Activated CD4-positive, alpha-beta memory T cell treated with anti-CD3 and anti-CD28 coated beads for 36 hours (primary cell): ENCODE measurements around the gene RPS6KA2. TPM values are rescaled to one million over a fixed set of nuclear protein-coding genes. Genes with fewer than 3 reads are reported as not detected.
"Not testable (repeated sequence)": the region's sequence is repeated elsewhere in the genome, so short reads cannot be mapped to it uniquely, and the experiment has no call there.

ENCODE experiments used
- CTCF ChIA-PET: fragments of 350-600 bp; sonication (Branson Sonifier 250); formaldehyde crosslinking; loops from one replicate; lab custom pipeline; 2021; ENCODE audit warnings: antibody characterized with exemption, inconsistent platforms; lab: Charles Lee
- POLR2A ChIA-PET: fragments of 350-600 bp; sonication (Branson Sonifier 250); formaldehyde crosslinking; loops from one replicate; lab custom pipeline; 2021; ENCODE audit warnings: antibody characterized with exemption; lab: Charles Lee
- DNase-seq: peaks from one replicate; pipeline ENCODE4 v3.0.0-alpha.2; 2020
- H3K27ac Mint-ChIP-seq: one replicate; pipeline ENCODE4 v1.8.0; 2021; ENCODE audit warnings: mixed read lengths
- H3K27me3 Mint-ChIP-seq: one replicate; pipeline ENCODE4 v1.8.0; 2021; ENCODE audit warnings: mixed read lengths
- H3K36me3 Mint-ChIP-seq: one replicate; pipeline ENCODE4 v1.8.0; 2021; ENCODE audit warnings: mixed read lengths
- H3K4me1 Mint-ChIP-seq: one replicate; pipeline ENCODE4 v1.8.0; 2021; ENCODE audit warnings: low read depth, mixed read lengths
- H3K4me3 Mint-ChIP-seq: one replicate; pipeline ENCODE4 v1.8.0; 2021; ENCODE audit warnings: mild to moderate bottlenecking, mixed read lengths
- H3K9me3 Mint-ChIP-seq: one replicate; pipeline ENCODE4 v1.8.0; 2021; ENCODE audit warnings: mixed read lengths
- intact Hi-C: fragments of 100-400 bp; cut with micrococcal nuclease; formaldehyde crosslinking; loops from one replicate; pipeline ENCODE4 v1.15.1; 2023
- total RNA-seq, 2 experiments: library from RNA; stranded (reverse); gene quantifications; one replicate each; pipeline ENCODE4 v1.2.3, GENCODE V29; 2021

Gene RPS6KA2
- total RNA-seq, 2 experiments from 2014 or later, result 7.7 to 7.9 TPM

GRCh38 chr6:166638573-166638964 is 11.5 kb upstream of the RPS6KA2 start:
- no peak overlapping the region for H3K4me3 Mint-ChIP-seq
- POLR2A ChIA-PET, result no interaction called here
- CTCF ChIA-PET, result no interaction called here
- peaks cover 6% of the 10 kb centered on the region for H3K4me1 Mint-ChIP-seq
- peaks cover 1% of the 10 kb centered on the region for H3K9me3 Mint-ChIP-seq
- no peak for DNase-seq
- no peak overlapping the region for H3K27ac Mint-ChIP-seq
- intact Hi-C loops, result no loop called here
- peaks cover 2% of the 10 kb centered on the region for H3K36me3 Mint-ChIP-seq
- peaks cover 23% of the 10 kb centered on the region for H3K27me3 Mint-ChIP-seq

GRCh38 chr6:166637812-166638572 is 10.9 kb upstream of the RPS6KA2 start:
- no peak for DNase-seq
- intact Hi-C loops, result no loop called here
- no peak overlapping the region for H3K4me3 Mint-ChIP-seq
- H3K9me3 Mint-ChIP-seq, result no peaks in the 10 kb centered on the region
- peaks cover 6% of the 10 kb centered on the region for H3K4me1 Mint-ChIP-seq
- H3K27ac Mint-ChIP-seq, result no peak overlapping the region
- peaks cover 1% of the 10 kb centered on the region for H3K36me3 Mint-ChIP-seq
- ChIA-PET POLR2A (no interaction called here), CTCF (no interaction called here)
- H3K27me3 Mint-ChIP-seq, result peaks cover 23% of the 10 kb centered on the region

GRCh38 chr6:166636934-166637333 is 9.9 kb upstream of the RPS6KA2 start:
- POLR2A ChIA-PET, result no interaction called here
- intact Hi-C loops, result no loop called here
- peaks cover 23% of the 10 kb centered on the region for H3K27me3 Mint-ChIP-seq
- H3K36me3 Mint-ChIP-seq, result no peaks in the 10 kb centered on the region
- H3K27ac Mint-ChIP-seq, result no peak overlapping the region
- DNase-seq, result no peak
- CTCF ChIA-PET, result no interaction called here
- H3K9me3 Mint-ChIP-seq, result no peaks in the 10 kb centered on the region
- H3K4me3 Mint-ChIP-seq, result no peak overlapping the region
- peaks cover 6% of the 10 kb centered on the region for H3K4me1 Mint-ChIP-seq

GRCh38 chr6:166636191-166636933 is 9.3 kb upstream of the RPS6KA2 start:
- no peaks in the 10 kb centered on the region for H3K9me3 Mint-ChIP-seq
- no peak overlapping the region for H3K4me3 Mint-ChIP-seq
- H3K4me1 Mint-ChIP-seq, result peaks cover 6% of the 10 kb centered on the region
- peaks cover 23% of the 10 kb centered on the region for H3K27me3 Mint-ChIP-seq
- DNase-seq, result no peak
- no peak overlapping the region for H3K27ac Mint-ChIP-seq
- ChIA-PET CTCF (no interaction called here), POLR2A (no interaction called here)
- intact Hi-C loops, result no loop called here
- H3K36me3 Mint-ChIP-seq, result no peaks in the 10 kb centered on the region

GRCh38 chr6:166635013-166635970 is 8.2 kb upstream of the RPS6KA2 start:
- peaks cover 20% of the 10 kb centered on the region for H3K27me3 Mint-ChIP-seq
- H3K4me3 Mint-ChIP-seq, result no peak overlapping the region
- intact Hi-C loops, result no loop called here
- H3K4me1 Mint-ChIP-seq, result peaks cover 3% of the 10 kb centered on the region
- no peak for DNase-seq
- no peaks in the 10 kb centered on the region for H3K9me3 Mint-ChIP-seq
- H3K27ac Mint-ChIP-seq, result no peak overlapping the region
- ChIA-PET CTCF (no interaction called here), POLR2A (no interaction called here)
- no peaks in the 10 kb centered on the region for H3K36me3 Mint-ChIP-seq

- H3K27me3 Mint-ChIP-seq, result peaks cover 19% of the 10 kb centered on the region
- H3K9me3 Mint-ChIP-seq, H3K4me3 Mint-ChIP-seq, H3K27ac Mint-ChIP-seq, H3K4me1 Mint-ChIP-seq, intact Hi-C loops, POLR2A ChIA-PET, CTCF ChIA-PET, H3K36me3 Mint-ChIP-seq, DNase-seq: not testable (repeated sequence)
Measured at GRCh38 chr6:166634581-166634980, 7.5 kb upstream of the RPS6KA2 start.

GRCh38 chr6:166633732-166634535 is 6.9 kb upstream of the RPS6KA2 start:
- Mint-ChIP-seq H3K27ac (no peak overlapping the region), H3K36me3 (no peaks in the 10 kb centered on the region), H3K4me3 (no peak overlapping the region), H3K4me1 (no peaks in the 10 kb centered on the region), H3K27me3 (peaks cover 17% of the 10 kb centered on the region), H3K9me3 (no peaks in the 10 kb centered on the region)
- ChIA-PET CTCF (no interaction called here), POLR2A (no interaction called here)
- DNase-seq, result no peak
- intact Hi-C loops, result no loop called here

GRCh38 chr6:166632731-166633130 is 5.7 kb upstream of the RPS6KA2 start:
- ChIA-PET CTCF (no interaction called here), POLR2A (no interaction called here)
- H3K27ac Mint-ChIP-seq, result no peak overlapping the region
- H3K4me1 Mint-ChIP-seq, result peaks cover 7% of the 10 kb centered on the region
- intact Hi-C loops, result no loop called here
- H3K36me3 Mint-ChIP-seq, result no peaks in the 10 kb centered on the region
- peaks cover 16% of the 10 kb centered on the region for H3K27me3 Mint-ChIP-seq
- H3K4me3 Mint-ChIP-seq, result no peak overlapping the region
- no peaks in the 10 kb centered on the region for H3K9me3 Mint-ChIP-seq
- no peak for DNase-seq

GRCh38 chr6:166630462-166630861 is 3.4 kb upstream of the RPS6KA2 start:
- CTCF ChIA-PET, result no interaction called here
- Mint-ChIP-seq H3K4me1 (peaks cover 12% of the 10 kb centered on the region), H3K9me3 (no peaks in the 10 kb centered on the region), H3K27me3 (peaks cover 18% of the 10 kb centered on the region), H3K36me3 (no peaks in the 10 kb centered on the region), H3K4me3 (no peak overlapping the region), H3K27ac (no peak overlapping the region)
- no peak for DNase-seq
- POLR2A ChIA-PET, result no interaction called here
- intact Hi-C loops, result no loop called here

GRCh38 chr6:166629628-166630027 is 2.6 kb upstream of the RPS6KA2 start:
- DNase-seq, result no peak
- H3K27ac Mint-ChIP-seq, result no peak overlapping the region
- H3K4me1 Mint-ChIP-seq, result peaks cover 12% of the 10 kb centered on the region
- peaks cover 22% of the 10 kb centered on the region for H3K27me3 Mint-ChIP-seq
- no peaks in the 10 kb centered on the region for H3K36me3 Mint-ChIP-seq
- intact Hi-C loops, result loop anchor here (10.0 kb wide), 2 partner anchors 325 to 375 kb away; partner anchors contain the start of gene PRR18
- no peak overlapping the region for H3K4me3 Mint-ChIP-seq
- ChIA-PET CTCF (no interaction called here), POLR2A (no interaction called here)
- H3K9me3 Mint-ChIP-seq, result no peaks in the 10 kb centered on the region
